K562 (cell line): ENCODE data around the gene DNAJC11. TPM values are rescaled to one million over a fixed set of nuclear protein-coding genes. Genes with fewer than 3 reads are reported as not detected.

Experiments used
- CBX8 ChIP-seq: fragments of 200-600 bp; sonication (generic); IDR thresholded peaks from 2 replicates; pipeline ENCODE4 v1.6.1; 2012; ENCODE audit warnings: borderline replicate concordance, mixed run types, low read depth, mild to moderate bottlenecking, moderate library complexity, mixed read lengths, low read length, control low read depth, inconsistent platforms; ENCODE audit not compliant: poor library complexity, severe bottlenecking; ENCODE audit errors: extremely low read depth
- CCAR2 ChIP-seq: fragments of 200-400 bp; formaldehyde crosslinking; IDR thresholded peaks from 2 replicates; pipeline ENCODE4 v1.6.1; 2017; ENCODE audit warnings: mild to moderate bottlenecking, low read depth, low read length
- FOXA3 ChIP-seq, 2 experiments: fragments of 450-650 bp in 1 of 2; sonication (generic) in 1 of 2; formaldehyde crosslinking; IDR thresholded peaks in 1 of 2; conservative IDR thresholded peaks in 1 of 2; 2 replicates each; pipeline versions ENCODE4 v1.4.0 to v1.8.0; 2020 to 2022; ENCODE audit warnings: mild to moderate bottlenecking in 2 of 2, missing genetic modification reagents in 1 of 2
- GTF2B ChIP-seq: IDR thresholded peaks from 2 replicates; pipeline ENCODE4 v1.6.1; 2011; ENCODE audit not compliant: insufficient read length; ENCODE audit errors: extremely low read depth
- HCFC1 ChIP-seq: IDR thresholded peaks from 2 replicates; pipeline ENCODE4 v1.6.1; 2012; ENCODE audit warnings: low read depth, low read length, improper control_type of control experiment
- HMG20B ChIP-seq: fragments of 250-450 bp; sonication (Bioruptor Pico); IDR thresholded peaks from 2 replicates; pipeline ENCODE4 v1.5.0; 2021; ENCODE audit warnings: mild to moderate bottlenecking
- MAFK ChIP-seq: IDR thresholded peaks from 2 replicates; pipeline ENCODE4 v1.6.1; 2011; ENCODE audit warnings: low read length, improper control_type of control experiment
- NCOA4 ChIP-seq: fragments of 450-650 bp; IDR thresholded peaks from 2 replicates; pipeline ENCODE4 v1.6.1; 2018; ENCODE audit warnings: mild to moderate bottlenecking; ENCODE audit not compliant: partially characterized antibody
- NONO ChIP-seq, 2 experiments: fragments of 200-400 bp in 1 of 2; fragments of 450-650 bp in 1 of 2; formaldehyde crosslinking in 1 of 2; IDR thresholded peaks; 2 replicates each; pipeline ENCODE4 v1.6.1; 2017; ENCODE audit warnings: low read depth in 2 of 2, mild to moderate bottlenecking in 2 of 2, moderate library complexity in 2 of 2, low read length in 1 of 2
- POLR2AphosphoS2 ChIP-seq: IDR thresholded peaks from 2 replicates; pipeline ENCODE4 v1.6.1; 2012; ENCODE audit warnings: low read length, improper control_type of control experiment
- PREB ChIP-seq: sonication (generic); formaldehyde crosslinking; IDR thresholded peaks from 2 replicates; pipeline ENCODE4 v1.8.1; 2023; ENCODE audit warnings: mild to moderate bottlenecking, missing genetic modification reagents
- RBBP5 ChIP-seq: fragments of 200-600 bp; sonication (generic); IDR thresholded peaks from 2 replicates; pipeline ENCODE4 v1.6.1; 2012; ENCODE audit warnings: borderline replicate concordance, mild to moderate bottlenecking, low read length, control low read depth, inconsistent platforms; ENCODE audit not compliant: insufficient read depth, poor library complexity, severe bottlenecking
- RBM39 ChIP-seq: fragments of 200-400 bp; formaldehyde crosslinking; optimal IDR thresholded peaks from 2 replicates; pipeline ENCODE3; 2018; ENCODE audit warnings: low read depth, low read length
- SLC30A9 ChIP-seq: fragments of 250-450 bp; sonication (Bioruptor Pico); IDR thresholded peaks from 2 replicates; pipeline ENCODE4 v1.8.0; 2022; ENCODE audit warnings: mild to moderate bottlenecking, moderate library complexity
- TEAD4 ChIP-seq, 2 experiments: sonication (generic) in 1 of 2; formaldehyde crosslinking in 1 of 2; IDR thresholded peaks; 2 replicates each; pipeline versions ENCODE4 v1.6.1 to v1.8.0; 2012 to 2022; ENCODE audit warnings: borderline replicate concordance in 1 of 2, inconsistent platforms in 1 of 2, low read length in 1 of 2, mild to moderate bottlenecking in 1 of 2, missing genetic modification reagents in 1 of 2
- WHSC1 ChIP-seq: IDR thresholded peaks from one replicate; pipeline ENCODE4 v1.6.1; 2012; ENCODE audit warnings: low read length, control low read depth, inconsistent platforms
- ZBTB26 ChIP-seq: fragments of 450-650 bp; formaldehyde crosslinking; IDR thresholded peaks from 2 replicates; pipeline ENCODE4 v1.4.0; 2022; ENCODE audit warnings: missing genetic modification characterization
- ZNF140 ChIP-seq: fragments of 250-450 bp; sonication (Bioruptor Pico); IDR thresholded peaks from 2 replicates; pipeline ENCODE4 v1.8.0; 2021; ENCODE audit warnings: moderate library complexity, mild to moderate bottlenecking, inconsistent platforms
- ZNF197 ChIP-seq: fragments of 200-800 bp; sonication (Bioruptor generic); IDR thresholded peaks from 2 replicates; pipeline ENCODE4 v1.6.1; 2016; ENCODE audit warnings: low read depth, missing genetic modification characterization, missing compliant biosample characterization
- ZNF75A ChIP-seq: fragments of 450-650 bp; formaldehyde crosslinking; IDR thresholded peaks from 2 replicates; pipeline ENCODE4 v1.4.0; 2020; ENCODE audit warnings: mild to moderate bottlenecking
- ZNF76 ChIP-seq: fragments of 250-450 bp; sonication (Bioruptor Pico); IDR thresholded peaks from 2 replicates; pipeline ENCODE4 v1.4.0; 2020; ENCODE audit warnings: mild to moderate bottlenecking, moderate library complexity, borderline replicate concordance
- ZNF785 ChIP-seq: fragments of 250-450 bp; sonication (Bioruptor Pico); IDR thresholded peaks from 2 replicates; pipeline ENCODE4 v1.4.0; 2020; ENCODE audit warnings: mild to moderate bottlenecking
- ZNF79 ChIP-seq: fragments of 250-450 bp; sonication (Bioruptor Pico); IDR thresholded peaks from 2 replicates; pipeline ENCODE4 v1.4.0; 2020; ENCODE audit warnings: low read depth, mild to moderate bottlenecking, moderate library complexity
- polyA plus RNA-seq, 8 experiments: library from polyadenylated mRNA; depleted of rRNA in 4 of 8; stranded (reverse) in 5 of 8; unstranded in 3 of 8; fragments of >200 nt; fragmentation: Nextera tagmentation in 2 of 8; fragmentation: Illumina TruSeq in 1 of 8; extraction: Ambion mirVana in 2 of 8; extraction: Trizol in 1 of 8; gene quantifications; 2 replicates each; pipeline versions ENCODE4 v1.2.1 to v1.2.3, GENCODE V29; 2011 to 2014; ENCODE audit warnings: inconsistent platforms in 1 of 8, missing spikeins in 1 of 8
- total RNA-seq, 7 experiments: library from RNA; depleted of rRNA in 6 of 7; stranded (reverse); fragments of >200 nt in 6 of 7; fragmentation: Illumina TruSeq in 2 of 7; extraction: Trizol in 2 of 7; gene quantifications; 2 replicates each; pipeline versions ENCODE4 v1.2.1 to v1.2.3, GENCODE V29; 2011 to 2021; ENCODE audit warnings: low replicate concordance in 1 of 7
- TF ChIP-seq, protein P1 (sequence below): fragments of 250-450 bp; sonication (Bioruptor Pico); IDR thresholded peaks from 2 replicates; pipeline ENCODE4 v1.4.0; 2020

DNAJC11 gene
- total and polyA plus RNA-seq, 9 of the 15 experiments (the other 6 are each of a cell fraction or from before 2014, with no cell fraction given): 14.1 to 123 (median 76.6) TPM

DNA sequence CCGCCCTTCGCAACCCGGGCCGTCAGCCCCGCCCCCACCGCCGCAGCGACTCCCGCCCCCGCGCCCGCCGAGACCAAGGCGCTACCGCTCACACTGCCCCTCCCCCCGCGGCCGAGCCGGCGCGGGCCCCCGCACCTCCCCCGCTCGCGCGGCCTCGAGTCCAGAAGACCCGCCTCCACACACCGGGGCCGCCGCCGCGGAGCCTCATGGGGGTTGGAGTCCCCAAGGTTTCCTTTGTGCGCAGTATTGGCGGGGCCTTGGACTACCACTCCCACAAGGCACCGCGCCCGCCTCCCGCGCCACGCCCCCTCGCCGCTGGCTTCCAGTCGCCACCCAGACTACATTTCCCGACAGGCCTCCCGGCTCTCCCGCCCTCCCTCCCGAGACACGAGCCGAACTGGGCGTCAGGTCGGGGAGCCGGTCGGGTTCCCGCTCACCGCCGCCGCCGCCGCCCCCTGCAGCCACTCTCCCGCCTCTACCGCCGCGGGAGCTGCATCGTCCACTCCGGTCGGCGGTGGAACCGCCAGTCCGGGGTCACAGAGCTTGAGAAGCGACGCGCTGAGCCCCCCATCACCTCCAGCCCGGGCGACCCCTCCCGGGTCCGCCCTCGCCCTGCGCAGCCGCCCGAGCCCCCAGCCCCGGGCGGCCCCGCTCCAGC is 88.1 kb downstream of the DNAJC11 start, which contains the start of gene PHF13 (continued):
- TF ChIP-seq ZNF75A (CRISPR knock-in tag) (no peak), GTF2B (no peak), PREB (CRISPR knock-in tag) (no peak), ZNF76 (no peak), CCAR2 (no peak), HCFC1 (peak; percentile 97), ZBTB26 (CRISPR knock-in tag) (no peak), RBBP5 (no peak), SLC30A9 (no peak), WHSC1 (no peak), NCOA4 (no peak), NONO (IDR thresholded peaks at IDR 0.05; ENCODE audit: low read depth in 2 of 2, low read length in 1 of 2) (peak; percentile 32 to 43; a peak in 1 of 4 replicates), ZNF140 (CRISPR knock-in tag) (no peak), ZNF79 (no peak), CBX8 (no peak), POLR2AphosphoS2 (peak; percentile 36; the same call in 1 of the 2 replicates), ZNF785 (CRISPR knock-in tag) (no peak), TEAD4 (IDR thresholded peaks at IDR 0.05; ENCODE audit: low read length) (no peak), TEAD4 (CRISPR knock-in tag; IDR thresholded peaks at IDR 0.05; ENCODE audit: borderline replicate concordance) (no peak), HMG20B (CRISPR knock-in tag) (no peak), ZNF197 (CRISPR knock-in tag) (peak; percentile 91), RBM39 (no peak), FOXA3 (CRISPR knock-in tag; conservative IDR thresholded peaks at IDR 0.05 in 1 of 2, IDR thresholded peaks at IDR 0.05 in 1 of 2) (no peak), MAFK (peak; percentile 12; the same call in 1 of the 2 replicates)
- TF ChIP-seq, protein P1, sequence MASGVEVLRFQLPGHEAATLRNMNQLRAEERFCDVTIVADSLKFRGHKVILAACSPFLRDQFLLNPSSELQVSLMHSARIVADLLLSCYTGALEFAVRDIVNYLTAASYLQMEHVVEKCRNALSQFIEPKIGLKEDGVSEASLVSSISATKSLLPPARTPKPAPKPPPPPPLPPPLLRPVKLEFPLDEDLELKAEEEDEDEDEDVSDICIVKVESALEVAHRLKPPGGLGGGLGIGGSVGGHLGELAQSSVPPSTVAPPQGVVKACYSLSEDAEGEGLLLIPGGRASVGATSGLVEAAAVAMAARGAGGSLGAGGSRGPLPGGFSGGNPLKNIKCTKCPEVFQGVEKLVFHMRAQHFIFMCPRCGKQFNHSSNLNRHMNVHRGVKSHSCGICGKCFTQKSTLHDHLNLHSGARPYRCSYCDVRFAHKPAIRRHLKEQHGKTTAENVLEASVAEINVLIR (CRISPR knock-in tag): no peak
